GM12891 (cell line): ENCODE data around the gene FGF11.

Experiments used
- PAX5 ChIP-seq: IDR thresholded peaks from 2 replicates; pipeline ENCODE4 v1.6.1; 2011; ENCODE audit warnings: low read length, moderate library complexity, mild to moderate bottlenecking; ENCODE audit not compliant: insufficient read depth, severe bottlenecking
- POLR2A ChIP-seq: IDR thresholded peaks from 2 replicates; pipeline ENCODE4 v1.6.1; 2011; ENCODE audit warnings: low read depth, low read length, control low read depth
- POLR2AphosphoS5 ChIP-seq: IDR thresholded peaks from 2 replicates; pipeline ENCODE4 v1.6.1; 2011; ENCODE audit warnings: low read depth, low read length, control low read depth
- POU2F2 ChIP-seq: IDR thresholded peaks from 2 replicates; pipeline ENCODE4 v1.6.1; 2011; ENCODE audit warnings: low read depth, mild to moderate bottlenecking, control low read depth, low read length, moderate library complexity
- SPI1 ChIP-seq: IDR thresholded peaks from 2 replicates; pipeline ENCODE4 v1.6.1; 2011; ENCODE audit warnings: low read depth, low read length, control low read depth
- TAF1 ChIP-seq: IDR thresholded peaks from 2 replicates; pipeline ENCODE4 v1.6.1; 2011; ENCODE audit warnings: low read depth, low read length, control low read depth

DNA sequence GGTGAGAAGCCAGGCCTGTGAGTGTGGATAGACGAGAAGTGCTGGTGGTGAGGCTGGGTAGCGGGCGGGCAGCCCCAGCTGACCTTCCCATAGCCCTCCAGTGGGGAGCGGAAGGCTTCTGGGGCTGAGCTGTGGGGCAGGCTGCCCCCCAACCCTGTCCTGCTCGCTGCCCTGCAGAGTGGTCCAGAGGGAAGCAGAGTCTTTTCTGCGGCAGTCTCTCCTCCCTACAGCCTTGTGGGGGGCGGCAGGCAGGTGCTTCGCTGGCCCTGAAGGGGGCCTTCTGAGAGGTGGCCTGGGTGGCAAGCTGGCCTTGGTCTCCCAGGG is 27.9 kb upstream of the FGF11 start:
- TF ChIP-seq POLR2A (no peak), TAF1 (no peak), POLR2AphosphoS5 (no peak), SPI1 (no peak), POU2F2 (no peak), PAX5 (no peak)
